HEK293 (cell line): ENCODE results near the gene SPEG.

Experiments used
- CTCF ChIA-PET: fragments of 350-600 bp; formaldehyde crosslinking; extraction: SDS; loops from one replicate; lab custom pipeline; 2021; ENCODE audit warnings: antibody characterized with exemption; lab: Yijun Ruan, JAX
- POLR2A ChIA-PET: fragments of 300-600 bp; formaldehyde crosslinking; extraction: SDS; loops from one replicate; lab custom pipeline; 2020; ENCODE audit warnings: antibody characterized with exemption, inconsistent platforms; lab: Yijun Ruan, JAX
- H3K27ac ChIP-seq: fragments of 200-500 bp; sonication (Bioruptor generic); 2 replicates; pipeline ENCODE4 v1.5.1; 2014; ENCODE audit warnings: low read depth, low read length, control low read depth, inconsistent platforms; ENCODE audit errors: extremely low read depth
- H3K36me3 ChIP-seq, 2 experiments: fragments of 200-500 bp in 1 of 2; sonication (Bioruptor generic) in 1 of 2; 1 replicate in 1 of 2; 2 replicates in 1 of 2; pipeline ENCODE4 v1.5.1; 2014 to 2017; ENCODE audit warnings: inconsistent platforms in 2 of 2, low read length in 2 of 2; ENCODE audit not compliant: control insufficient read depth in 2 of 2, insufficient read depth in 1 of 2
- H3K4me1 ChIP-seq: fragments of 200-500 bp; sonication (Bioruptor generic); 2 replicates; pipeline ENCODE4 v1.5.1; 2014; ENCODE audit warnings: mild to moderate bottlenecking, low read length, inconsistent platforms; ENCODE audit not compliant: control insufficient read depth, insufficient read depth
- H3K4me3 ChIP-seq: 2 replicates; pipeline ENCODE4 v1.5.1; 2011; ENCODE audit warnings: low read depth, mild to moderate bottlenecking, control low read depth, low read length, moderate library complexity
- H3K9me3 ChIP-seq: fragments of 200-500 bp; sonication (Bioruptor generic); 2 replicates; pipeline ENCODE4 v1.5.1; 2014; ENCODE audit warnings: low read depth, low read length, inconsistent platforms; ENCODE audit not compliant: control insufficient read depth, insufficient read depth
- GFI1B ChIP-seq: fragments of 450-650 bp; formaldehyde crosslinking; IDR thresholded peaks from 2 replicates; pipeline ENCODE4 v1.5.1; 2016; ENCODE audit warnings: missing biosample characterization, missing genetic modification characterization
- HOXC10 ChIP-seq: sonication (generic); formaldehyde crosslinking; IDR thresholded peaks from 2 replicates; pipeline ENCODE4 v1.8.1; 2023; ENCODE audit warnings: mild to moderate bottlenecking, missing genetic modification reagents
- SP2 ChIP-seq: fragments of 450-650 bp; formaldehyde crosslinking; IDR thresholded peaks from 2 replicates; pipeline ENCODE4 v1.5.1; 2016; ENCODE audit warnings: missing biosample characterization, missing genetic modification characterization
- TRIM28 ChIP-seq: IDR thresholded peaks from 2 replicates; pipeline ENCODE4 v1.6.1; 2011; ENCODE audit warnings: low read length, control low read depth, borderline replicate concordance
- TSHZ1 ChIP-seq: fragments of 450-650 bp; formaldehyde crosslinking; IDR thresholded peaks from 2 replicates; pipeline ENCODE4 v1.5.1; 2016; ENCODE audit warnings: missing biosample characterization, missing genetic modification characterization, borderline replicate concordance
- ZNF157 ChIP-seq: fragments of 450-650 bp; formaldehyde crosslinking; IDR thresholded peaks from 2 replicates; pipeline ENCODE4 v1.5.1; 2016; ENCODE audit warnings: missing biosample characterization, missing genetic modification characterization
- ZNF169 ChIP-seq: fragments of 450-650 bp; formaldehyde crosslinking; IDR thresholded peaks from 2 replicates; pipeline ENCODE4 v1.5.1; 2016; ENCODE audit warnings: missing biosample characterization, missing genetic modification characterization
- ZNF184 ChIP-seq: fragments of 450-650 bp; IDR thresholded peaks from 2 replicates; pipeline ENCODE4 v1.5.1; 2018; ENCODE audit warnings: missing biosample characterization, mild to moderate bottlenecking, missing genetic modification characterization
- ZNF292 ChIP-seq: fragments of 450-650 bp; formaldehyde crosslinking; IDR thresholded peaks from 2 replicates; pipeline ENCODE4 v1.5.1; 2016; ENCODE audit warnings: low read depth, missing biosample characterization, missing genetic modification characterization, borderline replicate concordance
- ZNF449 ChIP-seq: fragments of 450-650 bp; formaldehyde crosslinking; IDR thresholded peaks from 2 replicates; pipeline ENCODE4 v1.5.1; 2017; ENCODE audit warnings: missing biosample characterization, mild to moderate bottlenecking, missing genetic modification characterization, moderate library complexity
- ZNF518A ChIP-seq: fragments of 450-650 bp; formaldehyde crosslinking; conservative IDR thresholded peaks from 2 replicates; pipeline ENCODE4 v1.5.1; 2016; ENCODE audit warnings: low read depth, missing biosample characterization, missing genetic modification characterization
- ZNF544 ChIP-seq: fragments of 450-650 bp; formaldehyde crosslinking; IDR thresholded peaks from 2 replicates; pipeline ENCODE4 v1.5.0; 2017; ENCODE audit warnings: missing biosample characterization, missing genetic modification characterization
- ZNF843 ChIP-seq: fragments of 450-650 bp; formaldehyde crosslinking; IDR thresholded peaks from 2 replicates; pipeline ENCODE4 v1.5.1; 2016; ENCODE audit warnings: missing biosample characterization, missing genetic modification characterization

The SPEG gene

GRCh38 chr2:219446101-219446504 is 11.5 kb downstream of the SPEG start (continued):
- no peak for TF ChIP-seq ZNF184
- no peak for TF ChIP-seq ZNF544

- Histone ChIP-seq H3K36me3 (peaks cover 0 to 38% of the 10 kb centered on the region in 2 experiments; a peak in 1 of 3 replicates), H3K9me3 (no peaks in the 10 kb centered on the region), H3K27ac (no peak overlapping the region), H3K4me3 (no peak overlapping the region), H3K4me1 (no peaks in the 10 kb centered on the region)
- POLR2A ChIA-PET: interaction anchor here (0.6 to 1.4 kb wide), 2 partner anchors 52 to 94 kb away, joined by 8 read pairs; partner anchors contain the start of gene GMPPA
- CTCF ChIA-PET: interaction anchor here (0.6 to 1.1 kb wide), 6 partner anchors 12 to 190 kb away, joined by 3 to 7 read pairs (median 4); no protein-coding TSS in a partner anchor
- TF ChIP-seq ZNF157 (tag by site-specific recombination) (no peak), TRIM28 (no peak), GFI1B (no peak), TSHZ1 (tag by site-specific recombination) (no peak), ZNF843 (tag by site-specific recombination) (no peak), ZNF449 (no peak), HOXC10 (CRISPR knock-in tag) (no peak), SP2 (no peak), ZNF169 (tag by site-specific recombination) (no peak), ZNF292 (tag by site-specific recombination) (no peak), ZNF518A (no peak)
Observed at GRCh38 chr2:219446689-219447088, 12.0 kb downstream of the SPEG start.
